GM21737 (cell line): ENCODE data around the gene CLNK.

Source experiments
- ATAC-seq: cut with Tn5 transposase; IDR thresholded peaks from one replicate; pipeline ENCODE4 v1.9.1; 2021; ENCODE audit warnings: mild to moderate bottlenecking, moderate library complexity; ENCODE audit not compliant: unreplicated experiment

The CLNK gene, protein sequence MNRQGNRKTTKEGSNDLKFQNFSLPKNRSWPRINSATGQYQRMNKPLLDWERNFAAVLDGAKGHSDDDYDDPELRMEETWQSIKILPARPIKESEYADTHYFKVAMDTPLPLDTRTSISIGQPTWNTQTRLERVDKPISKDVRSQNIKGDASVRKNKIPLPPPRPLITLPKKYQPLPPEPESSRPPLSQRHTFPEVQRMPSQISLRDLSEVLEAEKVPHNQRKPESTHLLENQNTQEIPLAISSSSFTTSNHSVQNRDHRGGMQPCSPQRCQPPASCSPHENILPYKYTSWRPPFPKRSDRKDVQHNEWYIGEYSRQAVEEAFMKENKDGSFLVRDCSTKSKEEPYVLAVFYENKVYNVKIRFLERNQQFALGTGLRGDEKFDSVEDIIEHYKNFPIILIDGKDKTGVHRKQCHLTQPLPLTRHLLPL

DNA sequence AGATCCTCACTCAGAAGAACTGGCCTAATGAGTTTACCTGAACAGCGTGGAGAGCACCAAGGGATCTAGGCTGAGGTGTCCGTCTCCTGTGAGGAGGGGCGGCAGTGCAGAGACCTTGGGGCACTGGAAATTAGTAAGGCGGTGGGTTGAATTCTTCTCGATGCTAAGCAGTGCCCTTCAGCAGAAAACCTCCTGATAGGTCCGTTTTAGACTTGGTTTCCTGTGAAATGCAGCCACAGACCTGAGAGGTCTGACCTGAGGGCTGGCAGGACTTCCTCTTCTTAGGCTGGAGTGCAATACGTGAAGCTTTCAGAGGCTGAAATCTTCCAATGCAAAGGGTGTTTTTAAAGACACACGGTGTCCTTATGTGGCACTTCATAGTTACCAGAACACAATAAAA is at the start of gene CLNK:
TSS of gene CLNK (minus strand) at position 138 of the 400 bp plus-strand sequence. CDS start 16,899 bp downstream, outside the sequence.
- ATAC-seq: peak; percentile 87

DNA sequence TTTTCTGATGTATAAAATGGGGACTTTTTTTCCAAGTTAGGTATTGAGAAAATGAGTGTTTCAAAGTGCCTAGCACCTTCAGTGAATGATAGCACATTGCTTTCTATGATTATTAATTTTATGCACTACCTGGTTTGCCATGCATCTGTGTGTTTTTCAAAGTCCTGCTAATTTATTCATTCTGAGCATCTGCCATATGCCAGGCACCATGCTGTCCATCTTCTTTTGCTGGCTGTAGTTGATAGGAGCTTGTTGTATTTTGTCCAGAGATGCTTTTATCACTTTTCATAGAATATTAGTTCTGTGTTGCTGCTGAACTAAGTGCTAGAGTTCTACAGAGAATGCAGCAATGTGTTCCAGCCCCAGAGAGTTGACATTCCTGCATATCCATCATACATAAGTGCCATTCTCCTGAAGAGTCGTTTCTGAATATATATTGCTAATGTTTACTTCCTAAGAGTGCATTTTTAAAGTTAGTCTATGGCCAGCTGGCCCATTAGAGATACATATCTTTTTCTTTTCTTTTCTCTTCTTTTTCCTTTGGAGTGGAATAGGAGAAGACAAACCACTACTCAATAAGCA is 49.0 kb upstream of the CLNK start:
- no peak for ATAC-seq

DNA sequence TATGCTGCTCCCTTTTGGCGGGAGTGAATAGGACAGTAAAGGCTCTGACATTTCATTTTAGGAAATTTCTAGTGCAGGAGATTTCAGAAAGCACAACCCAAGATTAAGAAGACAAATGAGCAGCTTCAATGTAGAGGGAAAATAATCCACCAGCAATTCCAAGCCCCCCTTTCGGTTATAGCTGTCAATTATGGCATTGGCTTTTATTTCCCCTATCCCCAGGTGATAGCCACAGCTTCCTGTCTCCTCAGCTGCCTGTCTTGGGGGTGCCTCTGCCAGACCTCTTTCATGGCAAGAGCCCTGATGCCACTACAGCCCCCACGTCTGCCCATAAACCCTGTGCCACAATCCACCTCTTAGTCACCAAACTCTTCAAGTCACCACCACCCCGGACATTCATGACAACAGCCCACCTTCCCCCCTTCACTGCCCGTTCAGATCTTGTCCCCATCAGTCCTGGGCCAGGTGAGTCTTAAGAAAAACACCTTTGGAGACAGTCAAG is 48.4 kb upstream of the CLNK start:
- no peak for ATAC-seq

DNA sequence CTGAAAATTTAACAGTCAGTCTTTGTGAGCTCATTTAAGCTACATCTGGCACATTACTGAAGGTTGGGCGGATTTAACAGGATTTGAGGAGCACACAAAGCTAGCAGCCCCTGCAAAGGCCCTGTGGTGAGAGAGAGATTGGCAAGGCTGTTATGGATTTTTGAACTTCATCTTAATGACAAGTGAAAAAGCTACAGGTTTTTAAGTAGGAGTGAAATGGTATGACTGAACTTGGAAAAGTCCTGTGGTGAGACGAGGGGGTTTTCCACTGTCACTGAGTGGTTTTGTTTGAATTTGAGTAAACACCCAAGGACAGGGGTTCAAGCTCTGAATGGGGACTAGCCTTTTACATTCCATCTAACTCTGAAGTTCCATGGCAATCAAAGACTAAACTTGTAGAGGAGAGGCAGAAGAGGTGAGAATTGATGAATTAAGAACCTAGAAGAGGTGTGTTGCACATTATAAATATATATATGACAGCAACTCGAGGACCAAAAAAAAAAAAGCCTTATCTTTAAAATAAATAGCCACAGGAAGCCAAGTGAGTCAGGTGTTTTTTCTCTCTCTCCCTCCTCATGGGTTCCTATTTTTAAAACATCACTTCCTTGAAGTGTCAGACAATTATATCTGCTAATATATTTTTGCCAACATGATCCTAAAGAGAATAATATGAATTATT is 47.8 kb upstream of the CLNK start:
- no peak for ATAC-seq

DNA sequence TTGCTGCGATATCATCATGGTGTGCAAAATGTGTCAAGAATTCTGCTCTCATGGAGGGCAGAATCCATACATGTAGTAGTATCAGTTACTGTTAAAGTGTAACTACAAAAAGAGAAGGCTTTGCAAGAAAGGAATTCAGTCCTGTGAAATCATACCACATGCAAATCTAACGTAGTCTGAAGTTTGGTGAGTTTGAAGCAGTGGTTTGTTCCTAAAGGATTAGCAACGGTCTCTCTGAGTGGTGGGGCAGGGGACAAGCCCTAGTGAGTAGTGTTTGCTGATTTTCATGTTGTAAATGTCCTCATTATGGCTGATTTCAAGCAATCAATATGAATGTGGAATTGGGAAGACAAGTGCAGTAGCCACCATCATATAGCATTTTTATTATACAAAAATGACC is 47.1 kb upstream of the CLNK start:
- ATAC-seq: peak; percentile 26

DNA sequence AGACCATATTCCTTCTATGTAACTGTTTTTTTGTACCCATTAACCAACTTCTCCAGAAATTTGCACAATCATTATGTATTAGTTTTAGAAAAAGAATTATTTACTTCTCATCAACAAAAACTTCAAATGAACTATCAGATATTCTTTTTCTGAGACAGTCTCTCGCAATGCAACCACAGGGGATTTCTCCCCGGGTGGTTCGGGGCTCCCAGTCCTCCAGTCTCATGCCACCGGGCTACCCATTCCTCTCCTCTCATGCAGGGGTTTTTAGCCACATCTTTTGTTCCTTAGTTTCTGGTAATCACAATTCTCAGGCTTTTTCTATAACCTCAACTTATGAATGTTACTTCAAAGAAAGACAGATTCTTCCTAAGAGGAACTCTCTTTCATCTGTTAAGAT is 46.6 kb upstream of the CLNK start:
- no peak for ATAC-seq

DNA sequence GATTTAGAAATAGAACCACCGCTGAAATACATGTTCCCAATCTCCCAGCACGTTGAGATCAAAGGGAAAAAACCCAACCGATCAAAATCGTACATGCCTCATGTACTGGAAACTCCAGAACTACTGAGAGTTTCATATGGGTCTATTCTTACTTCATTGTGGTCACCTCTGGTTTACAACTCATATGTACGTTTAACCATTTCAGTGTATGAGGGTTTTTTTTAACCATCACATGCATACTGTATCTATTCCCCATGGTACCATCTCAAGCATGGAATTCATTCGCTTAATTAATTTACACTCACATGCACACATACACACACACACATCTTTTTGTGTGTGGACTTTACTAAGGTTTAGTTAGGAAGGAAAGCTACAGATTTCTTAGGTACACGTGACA is 46.0 kb upstream of the CLNK start:
- peak; percentile 45 for ATAC-seq

DNA sequence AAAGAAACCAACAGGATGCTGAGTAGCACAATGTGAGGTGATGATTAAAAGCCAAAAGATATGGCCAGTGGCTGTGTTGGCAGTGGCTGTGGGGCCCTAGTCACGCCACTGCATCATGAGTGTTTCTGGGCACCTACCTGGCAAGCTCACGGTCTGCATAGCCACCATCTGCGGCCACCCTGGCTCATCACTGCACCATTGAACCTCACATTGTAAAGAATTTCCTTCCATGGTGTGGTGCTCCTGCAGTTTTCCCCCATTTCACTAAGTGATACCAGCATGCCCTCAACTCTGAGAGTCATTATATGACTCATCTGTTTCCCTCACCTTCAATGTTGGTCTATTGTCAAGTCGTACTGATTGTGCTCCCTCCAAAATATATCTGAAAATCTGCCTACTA is 45.5 kb upstream of the CLNK start:
- ATAC-seq: peak; percentile 31

DNA sequence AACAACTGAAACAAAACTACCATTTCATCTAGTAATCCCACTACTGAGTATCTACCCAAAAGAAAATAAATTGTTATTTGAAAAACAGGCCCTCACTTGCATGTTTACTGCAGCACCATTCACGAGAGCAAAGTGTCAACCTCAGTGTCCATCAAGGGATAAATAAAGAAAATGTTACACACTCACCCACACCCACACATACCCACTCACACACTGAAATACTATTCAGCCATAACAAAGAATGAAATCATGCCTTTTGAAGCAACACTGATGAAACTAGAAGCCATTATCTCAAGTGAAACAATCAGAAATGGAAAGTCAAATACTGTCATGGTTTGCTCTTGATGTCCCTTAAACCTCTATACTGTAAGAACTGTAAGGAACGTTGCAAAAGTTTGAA is 44.8 kb upstream of the CLNK start:
- ATAC-seq: no peak

DNA sequence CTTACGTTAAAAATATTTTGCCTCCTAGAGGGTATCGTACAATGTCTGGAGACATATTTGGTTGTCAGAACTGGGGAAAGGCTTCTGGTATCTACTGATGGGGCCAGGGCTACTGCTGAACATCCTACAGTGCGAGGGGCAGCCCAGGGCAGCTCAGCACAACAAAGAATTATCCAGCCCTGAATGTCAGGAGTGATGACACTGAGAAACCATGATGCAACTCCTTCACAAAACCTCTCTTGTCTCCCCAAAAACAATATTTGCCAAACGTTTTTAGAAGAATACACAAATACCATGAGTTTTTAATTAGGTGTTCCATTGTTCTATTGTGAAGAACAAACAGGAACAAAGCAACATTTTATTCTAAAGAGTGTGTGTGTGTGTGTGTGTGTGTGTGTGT is 43.4 kb upstream of the CLNK start:
- ATAC-seq: no peak

DNA sequence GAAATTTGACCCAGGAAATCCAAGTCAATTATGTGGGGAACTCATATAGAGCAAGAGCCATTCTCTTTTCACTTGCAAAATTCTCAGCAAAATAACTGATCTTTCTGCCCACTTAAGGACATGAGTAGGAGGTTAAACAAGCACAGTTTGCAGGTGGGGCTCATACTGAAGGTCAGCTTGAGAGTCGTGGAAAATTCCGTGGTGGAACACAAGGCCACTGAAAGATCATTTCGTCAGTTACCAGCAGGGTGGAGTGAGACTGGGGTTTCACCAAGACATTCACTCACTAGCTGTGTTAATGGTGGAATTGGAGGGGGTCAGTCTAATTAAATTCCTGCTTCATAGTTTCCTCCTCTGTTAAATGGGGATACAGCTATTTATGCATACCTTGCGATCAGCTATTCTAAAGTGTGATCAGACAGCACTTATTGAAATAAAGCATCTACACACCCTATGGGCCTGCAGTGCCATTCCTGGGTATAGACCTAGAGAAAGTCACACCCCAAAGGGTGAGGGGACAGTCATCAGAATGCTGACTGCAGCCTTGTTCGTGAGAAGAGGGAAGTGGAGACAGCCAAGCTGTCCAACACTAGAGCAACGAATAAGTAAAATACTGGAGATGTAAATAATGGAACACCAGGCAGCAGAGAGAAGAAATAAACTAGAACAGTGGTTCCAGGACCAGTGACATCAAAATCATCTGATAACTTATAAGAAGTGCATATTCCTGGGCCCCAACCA is 42.7 kb upstream of the CLNK start:
- no peak for ATAC-seq

DNA sequence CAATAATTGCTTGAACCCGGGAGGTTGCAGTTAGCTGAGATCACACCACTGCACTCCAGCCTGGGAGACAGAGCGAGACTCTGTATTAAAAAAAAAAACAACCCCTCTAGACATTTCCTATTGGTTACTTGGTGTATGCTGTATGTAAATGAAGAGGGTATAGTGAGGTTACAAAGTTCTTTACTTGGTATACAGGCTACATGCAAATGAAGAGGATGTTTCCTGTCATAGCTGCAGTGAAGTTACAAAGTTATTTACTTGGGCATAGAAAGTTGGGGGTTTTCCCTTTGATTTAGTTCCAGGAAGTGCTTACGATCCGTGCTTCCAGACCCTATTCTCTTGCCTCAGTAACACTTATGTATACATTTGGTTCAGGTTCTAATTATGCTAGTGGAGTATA is 38.4 kb upstream of the CLNK start:
- peak; percentile 88 for ATAC-seq

DNA sequence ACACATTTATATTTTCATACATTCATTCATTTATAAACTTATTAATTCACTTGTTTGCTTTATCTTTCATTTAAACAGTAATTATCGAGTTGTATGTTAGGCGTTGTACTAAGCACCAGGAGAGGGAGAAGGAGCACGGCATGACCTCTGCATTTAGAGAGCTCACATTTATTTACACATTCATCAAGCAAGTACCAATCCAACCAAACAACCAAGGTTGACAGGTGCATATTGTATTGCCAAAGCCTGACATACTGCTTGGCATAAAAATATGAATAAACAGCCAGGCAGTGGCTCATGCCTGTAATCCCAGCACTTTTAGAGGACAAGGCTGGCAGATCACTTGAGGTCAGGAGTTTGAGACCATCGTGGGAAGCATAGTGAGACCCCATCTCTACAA is 37.0 kb upstream of the CLNK start:
- ATAC-seq: no peak

DNA sequence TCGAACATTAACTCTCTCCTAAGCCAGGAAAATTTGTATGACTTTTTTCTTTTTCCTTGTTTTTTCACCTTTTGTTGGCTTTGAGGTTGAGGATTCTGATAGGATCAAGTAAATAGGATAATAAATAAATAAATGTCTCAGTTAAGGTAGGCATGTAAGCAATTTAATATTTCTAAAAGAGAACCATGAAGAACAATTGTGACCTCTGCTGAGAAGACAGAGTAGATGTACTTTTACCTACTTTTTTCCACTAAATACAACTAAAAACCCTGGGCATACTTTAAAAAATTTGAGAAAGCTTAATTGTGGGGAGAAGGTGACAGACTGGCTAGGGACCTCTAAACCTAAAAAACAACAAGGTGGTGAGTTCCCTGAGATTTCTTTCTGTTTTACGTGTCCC is 31.6 kb upstream of the CLNK start:
- ATAC-seq: no peak

DNA sequence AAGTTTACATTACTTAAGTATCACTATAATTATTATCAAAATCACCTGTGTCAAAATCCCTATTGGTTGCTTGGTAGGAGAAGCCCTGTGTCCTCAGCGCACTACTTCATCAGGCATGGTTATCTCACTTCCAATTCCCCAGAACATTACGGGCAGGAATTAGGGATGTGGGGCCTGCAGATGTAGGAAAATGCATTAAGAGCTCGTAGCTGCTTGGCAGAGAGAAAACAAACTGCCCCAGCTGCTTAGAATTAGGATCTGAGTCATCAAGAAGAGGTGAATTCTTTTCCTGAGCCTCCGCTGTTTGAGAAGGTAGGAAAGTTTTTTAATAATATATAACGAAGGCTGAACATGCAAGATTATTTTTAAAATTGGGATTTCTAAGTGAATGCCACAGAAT is 31.1 kb upstream of the CLNK start:
- no peak for ATAC-seq

DNA sequence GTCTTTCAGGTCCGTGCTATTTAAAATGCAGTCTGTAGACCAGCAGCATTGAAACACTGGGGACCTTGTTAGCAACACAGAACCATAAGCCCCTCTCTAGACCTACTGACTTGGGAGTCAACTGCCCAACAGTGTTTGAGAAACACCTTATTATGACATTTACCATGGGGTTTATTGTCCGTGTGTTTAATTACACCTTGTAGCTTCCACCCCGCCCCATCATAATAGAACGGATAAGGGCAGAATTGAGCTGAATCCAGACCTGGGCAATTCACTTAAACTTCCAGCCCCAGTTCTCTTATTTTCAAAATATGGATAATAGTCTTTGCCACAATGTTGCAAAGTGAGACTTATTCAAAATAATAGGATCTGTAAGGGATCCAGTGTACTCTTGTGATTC is 30.6 kb upstream of the CLNK start:
- no peak for ATAC-seq

DNA sequence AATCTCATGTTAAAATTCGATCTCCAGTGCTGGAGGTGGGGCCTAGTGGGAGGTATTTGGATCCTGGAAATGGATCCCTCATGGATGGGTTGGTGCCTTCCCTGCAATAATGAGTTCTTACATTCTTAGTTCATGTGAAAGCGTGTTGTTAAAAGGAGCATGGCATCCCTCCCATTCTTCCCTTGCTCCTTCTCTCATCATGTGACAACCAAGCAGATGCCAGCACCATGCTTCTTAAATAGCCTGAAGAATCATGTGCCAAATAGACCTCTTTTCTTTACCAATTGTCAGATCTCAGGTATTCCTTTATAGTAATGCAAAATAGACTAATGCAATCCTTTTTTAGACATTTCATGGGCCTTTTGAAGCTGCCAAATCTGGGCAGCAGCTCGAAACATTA is 29.0 kb upstream of the CLNK start:
- no peak for ATAC-seq

DNA sequence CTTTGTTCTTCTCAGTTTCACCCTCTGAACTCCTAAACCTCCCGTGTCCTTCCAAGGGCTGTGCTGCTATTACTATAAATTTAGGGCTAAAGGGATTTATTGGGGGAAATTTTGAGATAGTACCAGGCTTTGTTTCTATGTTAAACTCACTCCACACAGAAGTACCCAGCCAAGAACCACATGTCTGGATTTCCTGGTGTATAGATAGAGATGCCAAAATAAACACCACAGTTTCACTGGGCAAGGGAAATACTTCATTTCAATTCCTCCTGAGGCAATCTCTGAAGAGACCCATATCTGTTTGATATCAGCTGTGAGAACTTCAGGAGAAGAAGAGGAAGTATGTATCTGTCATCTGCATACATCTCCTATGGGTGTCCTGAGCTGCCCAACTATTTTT is 21.7 kb upstream of the CLNK start:
- ATAC-seq: no peak

DNA sequence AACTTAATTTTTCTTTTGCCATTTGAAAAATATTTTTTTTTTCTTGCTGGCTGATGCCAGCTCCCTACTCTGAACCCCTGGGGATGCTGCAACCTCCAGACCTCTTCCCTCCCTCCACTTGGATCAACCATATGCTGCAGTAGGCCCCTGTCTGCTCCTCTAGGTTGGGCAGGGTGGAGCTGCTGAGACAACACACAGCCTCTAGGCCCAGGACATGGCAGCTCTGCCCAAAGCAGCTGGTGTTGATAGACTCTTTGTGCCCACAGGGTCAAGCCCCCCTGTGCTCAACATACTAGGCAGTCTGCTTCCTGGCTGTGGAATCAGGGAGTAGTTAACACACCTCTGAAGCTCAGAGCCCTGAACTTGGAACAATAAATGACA is 19.9 kb upstream of the CLNK start:
- no peak for ATAC-seq

DNA sequence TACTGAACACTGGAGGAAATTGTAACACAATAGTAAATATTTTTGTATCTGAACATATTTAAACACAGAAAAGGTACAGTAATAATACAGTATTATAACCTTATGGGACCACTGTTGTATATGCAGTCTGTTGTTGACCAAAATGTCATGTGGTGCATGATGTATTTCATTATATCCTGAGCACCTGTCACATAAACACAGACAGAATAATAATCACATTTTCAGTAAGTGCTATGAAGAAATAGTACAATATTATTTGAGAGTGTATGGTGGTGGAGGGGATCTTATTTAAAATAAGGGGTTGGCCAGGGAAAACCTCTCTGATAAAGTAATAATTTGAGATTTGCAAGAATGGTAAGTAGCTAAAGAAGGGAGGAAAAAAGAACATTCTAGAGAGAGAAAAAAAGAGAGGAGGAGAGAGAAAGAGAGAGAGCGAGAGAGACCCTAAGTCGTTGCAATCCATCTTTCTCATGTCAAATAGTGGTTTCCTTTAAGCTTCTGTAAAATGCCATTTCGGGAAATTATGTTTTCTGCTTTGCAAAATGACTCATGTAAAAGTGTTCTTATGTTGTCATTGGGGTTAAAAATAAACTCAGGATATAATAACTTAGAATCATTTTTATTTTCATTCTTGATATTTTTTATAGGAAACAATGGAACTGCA is 19.3 kb upstream of the CLNK start:
- no peak for ATAC-seq

DNA sequence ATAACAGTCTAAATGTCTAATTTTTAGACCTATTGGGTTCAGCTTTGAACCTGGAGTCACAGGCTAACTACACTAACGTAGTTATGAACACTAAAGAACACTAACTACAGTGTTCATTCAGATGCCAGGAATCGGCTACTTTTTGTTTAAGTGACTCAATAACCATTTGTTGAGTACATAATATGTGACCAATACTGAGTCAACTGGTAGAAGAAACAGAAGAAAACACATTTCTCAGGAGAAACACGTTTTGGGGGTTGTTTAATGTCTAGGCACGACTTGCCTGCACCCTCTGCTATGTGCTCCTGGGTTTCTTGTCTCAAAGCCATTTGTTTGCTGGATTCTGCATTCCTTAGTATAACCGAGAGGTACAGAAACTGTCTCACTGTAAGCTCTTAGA is 18.6 kb upstream of the CLNK start:
- ATAC-seq: no peak
